HG02852 (cell line): Measurements from ENCODE around the gene DDIT4.
"Not testable (repeated sequence)": the region's sequence is repeated elsewhere in the genome, so short reads cannot be mapped to it uniquely, and the experiment has no call there.

ENCODE experiments used
- ATAC-seq: cut with Tn5 transposase; IDR thresholded peaks from one replicate; pipeline ENCODE4 v1.9.1; 2021; ENCODE audit warnings: mild to moderate bottlenecking, moderate library complexity; ENCODE audit not compliant: unreplicated experiment

Gene DDIT4, protein sequence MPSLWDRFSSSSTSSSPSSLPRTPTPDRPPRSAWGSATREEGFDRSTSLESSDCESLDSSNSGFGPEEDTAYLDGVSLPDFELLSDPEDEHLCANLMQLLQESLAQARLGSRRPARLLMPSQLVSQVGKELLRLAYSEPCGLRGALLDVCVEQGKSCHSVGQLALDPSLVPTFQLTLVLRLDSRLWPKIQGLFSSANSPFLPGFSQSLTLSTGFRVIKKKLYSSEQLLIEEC

DNA sequence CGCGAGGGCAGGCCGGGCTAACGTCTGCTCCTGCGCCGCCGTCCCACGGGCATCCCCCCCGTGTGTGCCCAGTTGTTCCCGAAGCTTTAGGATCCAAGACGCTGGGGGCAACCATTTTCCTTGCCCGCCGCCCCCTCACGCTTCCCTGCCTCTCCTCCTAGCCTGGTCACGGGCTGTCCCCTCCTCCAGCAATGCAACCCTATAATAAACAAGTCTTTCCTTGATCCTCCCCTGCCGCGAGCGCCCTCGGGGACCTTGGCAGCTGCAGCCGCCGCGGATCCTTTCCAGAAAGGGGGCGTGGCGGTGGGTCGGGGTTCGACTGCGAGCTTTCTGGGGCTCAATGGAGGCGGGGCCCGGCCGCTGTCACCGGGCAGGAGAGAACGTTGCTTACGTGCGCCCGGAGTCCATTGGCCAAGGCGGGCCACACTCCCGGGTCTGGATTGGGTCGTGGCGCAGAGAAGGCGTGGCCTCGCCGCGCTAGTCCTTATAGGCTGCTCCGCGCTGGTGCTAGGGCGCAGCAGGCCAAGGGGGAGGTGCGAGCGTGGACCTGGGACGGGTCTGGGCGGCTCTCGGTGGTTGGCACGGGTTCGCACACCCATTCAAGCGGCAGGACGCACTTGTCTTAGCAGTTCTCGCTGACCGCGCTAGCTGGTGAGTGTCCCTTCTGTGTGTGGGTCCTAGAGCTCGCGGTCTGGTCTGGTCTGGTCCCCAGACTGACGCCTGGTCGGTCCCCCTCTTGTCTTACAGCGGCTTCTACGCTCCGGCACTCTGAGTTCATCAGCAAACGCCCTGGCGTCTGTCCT is at the start of gene DDIT4:
Gene DDIT4, plus strand, starts transcription at position 515 of the 803 bp plus-strand sequence. CDS start 293 bp downstream, outside the sequence.
- peak; percentile 87 for ATAC-seq

DNA sequence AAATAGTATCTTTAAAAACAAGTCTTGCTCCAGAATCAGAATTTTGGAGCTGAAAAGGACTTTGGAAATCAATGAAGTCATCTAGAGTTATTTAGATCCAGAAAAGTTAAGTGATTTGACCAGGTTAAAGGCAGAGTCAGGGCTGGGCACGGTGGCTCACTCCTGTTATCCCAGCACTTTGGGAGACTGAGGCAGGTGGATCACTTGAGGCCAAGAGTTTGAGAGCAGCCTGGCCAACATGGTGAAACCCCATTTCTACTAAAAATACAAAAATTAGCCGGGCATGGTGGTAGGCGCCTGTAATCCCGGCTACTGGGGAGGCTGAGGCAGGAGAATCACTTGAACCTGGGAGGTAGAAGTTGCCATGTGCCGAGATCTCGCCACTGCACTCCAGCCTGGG is 49.5 kb upstream of the DDIT4 start:
- not testable (repeated sequence) for ATAC-seq

DNA sequence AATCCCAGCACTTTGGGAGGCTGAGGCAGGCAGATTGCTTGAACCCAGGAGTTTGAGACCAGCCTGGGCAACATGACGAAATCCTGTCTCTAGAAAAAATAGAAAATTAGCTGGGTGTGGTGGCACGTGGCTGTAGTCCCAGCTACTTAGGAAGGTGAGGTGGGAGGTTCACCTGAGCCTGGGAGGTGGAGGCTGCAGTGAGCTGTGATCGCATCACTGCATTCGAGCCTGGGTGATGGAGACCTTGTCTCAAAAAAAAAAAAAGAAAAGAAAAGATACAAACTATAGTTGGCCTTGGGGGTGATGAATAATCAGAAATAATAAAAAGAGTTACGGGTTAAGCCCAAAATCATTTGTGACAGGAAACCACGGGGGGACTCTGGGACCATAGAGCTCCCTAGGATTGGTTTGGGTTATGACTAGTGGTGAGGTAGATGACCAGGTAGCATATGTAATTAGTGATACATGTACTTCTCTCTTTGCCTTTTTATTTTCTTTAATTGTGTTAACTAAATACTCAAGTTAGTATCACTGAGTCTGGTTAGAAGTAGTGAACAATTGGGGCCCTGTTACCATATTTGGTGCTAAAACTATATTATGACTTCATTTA is 47.2 kb upstream of the DDIT4 start:
- no peak for ATAC-seq

DNA sequence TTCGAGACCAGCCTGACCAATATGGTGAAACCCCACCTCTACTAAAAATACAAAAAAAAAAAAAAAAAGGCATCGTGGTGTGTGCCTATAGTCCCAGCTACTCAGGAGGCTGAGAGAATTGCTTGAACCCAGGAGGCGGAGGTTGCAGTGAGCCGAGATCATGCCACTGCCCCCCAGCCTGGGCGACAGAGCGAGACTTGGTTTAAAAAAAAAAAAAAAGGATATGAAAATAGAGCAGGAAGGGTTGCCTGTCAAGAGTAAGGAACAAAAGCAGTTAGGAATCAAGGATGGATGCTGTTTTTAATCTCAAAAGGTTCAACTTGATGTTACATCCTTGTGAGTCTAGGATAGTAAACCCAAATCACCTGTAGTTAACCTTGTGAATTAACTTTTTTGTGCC is 45.9 kb upstream of the DDIT4 start:
- ATAC-seq, result no peak

DNA sequence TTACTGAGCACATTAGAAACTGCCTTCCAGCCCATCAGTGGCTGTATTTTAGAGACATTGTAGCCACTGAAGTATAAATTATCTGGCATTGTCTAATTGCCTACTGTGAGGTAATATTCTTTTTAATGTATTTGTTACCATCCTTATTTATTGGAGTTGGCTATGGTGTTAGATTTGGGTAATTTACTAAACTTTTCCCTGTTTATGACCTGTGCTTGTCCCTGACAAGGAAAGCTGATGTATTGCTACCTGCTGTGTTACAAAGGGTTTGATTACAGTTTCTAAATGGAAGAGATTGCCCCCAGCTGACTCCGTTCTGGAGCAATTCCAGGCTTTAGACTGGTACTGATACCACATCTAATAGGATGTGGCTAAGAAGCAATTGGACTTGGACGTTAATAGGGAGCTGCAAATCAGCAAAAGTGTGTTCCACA is 45.4 kb upstream of the DDIT4 start:
- no peak for ATAC-seq

DNA sequence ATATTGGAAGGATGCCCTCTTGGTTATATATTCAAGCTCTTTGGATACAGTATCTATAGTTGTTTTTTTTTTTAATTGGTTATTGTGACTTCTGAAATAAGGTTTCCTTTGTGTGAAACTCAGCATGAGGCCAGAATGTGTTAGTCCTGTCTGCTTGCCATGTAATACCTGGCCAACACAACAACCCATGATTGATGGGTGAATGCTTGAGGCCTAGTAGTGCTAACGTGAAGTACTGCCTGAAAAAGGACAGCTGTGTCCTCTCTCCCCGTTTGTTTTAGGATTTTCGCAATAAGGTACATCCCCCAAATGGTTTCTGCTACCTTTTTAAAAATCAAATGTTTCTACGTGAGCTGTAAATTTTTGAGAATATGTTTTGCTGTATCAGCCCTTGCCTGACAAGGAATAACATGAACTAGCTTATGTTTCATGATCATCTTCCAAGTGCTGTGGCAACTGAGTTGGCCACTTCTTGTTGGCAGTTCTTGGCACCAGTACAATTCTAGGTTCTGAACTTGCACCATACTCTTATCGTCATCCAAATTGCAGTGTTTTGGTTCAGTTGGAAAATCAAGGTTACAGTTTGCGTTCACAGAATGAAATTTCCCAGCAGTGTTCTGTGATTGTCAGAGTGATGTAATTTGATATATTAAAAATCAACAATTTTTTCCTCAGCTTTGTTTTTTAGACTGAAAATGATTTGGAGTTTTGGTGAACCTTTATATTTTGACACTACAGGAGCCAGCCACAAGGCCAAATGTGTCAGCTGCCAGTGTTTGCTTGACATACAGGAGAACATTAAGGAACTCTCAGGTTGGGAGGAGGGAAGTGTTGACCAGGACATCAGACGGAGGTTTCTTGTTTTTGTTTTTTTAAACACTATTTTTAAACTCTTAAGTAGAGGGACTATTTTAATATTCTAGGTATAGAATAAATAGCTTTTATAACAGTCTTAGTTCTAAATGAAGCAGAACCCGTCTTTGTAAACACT is 44.2 kb upstream of the DDIT4 start:
- no peak for ATAC-seq

DNA sequence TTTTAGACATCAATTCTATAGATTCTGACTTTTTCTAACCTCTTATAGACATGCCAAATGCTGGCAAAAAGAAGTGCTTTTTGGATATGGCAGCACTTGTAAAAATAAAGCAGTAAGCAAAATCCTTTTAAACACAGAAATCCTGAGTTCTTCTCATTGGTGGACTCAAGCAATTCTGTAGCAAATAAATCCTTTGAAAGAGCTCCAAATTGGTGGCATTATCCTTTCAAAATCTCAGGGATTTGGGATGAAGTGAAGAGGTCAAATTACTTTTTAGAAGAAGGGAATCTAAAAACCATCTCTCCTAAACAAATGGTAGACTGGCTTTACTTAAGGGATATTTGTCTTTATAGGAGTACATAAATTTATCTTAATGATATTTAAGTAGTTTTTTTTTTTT is 40.1 kb upstream of the DDIT4 start:
- no peak for ATAC-seq

DNA sequence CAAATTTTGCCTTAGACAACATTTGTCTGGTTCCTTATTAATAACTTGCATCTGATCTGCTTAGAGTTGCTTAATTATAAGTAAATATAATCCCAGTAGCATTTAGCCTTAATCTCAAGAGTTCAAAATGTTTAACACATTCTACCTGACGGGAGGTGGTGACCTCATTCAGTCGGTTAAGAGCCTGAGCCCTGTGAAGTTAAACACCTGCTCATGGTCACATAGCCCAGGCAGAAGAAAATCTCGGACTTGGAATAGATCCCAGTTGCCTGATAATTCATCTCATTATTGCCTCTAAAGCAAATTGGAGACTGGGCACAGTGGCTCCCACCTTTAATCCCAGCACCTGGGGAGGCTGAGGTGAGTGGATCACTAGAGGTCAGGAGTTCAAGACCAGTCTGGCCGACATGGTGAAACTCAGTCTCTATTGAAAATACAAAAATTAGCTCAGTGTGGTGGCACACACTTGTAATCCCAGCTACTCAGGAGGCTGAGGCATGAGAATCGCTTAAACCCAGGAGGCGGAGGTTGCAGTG is 39.1 kb upstream of the DDIT4 start:
- ATAC-seq, result no peak

DNA sequence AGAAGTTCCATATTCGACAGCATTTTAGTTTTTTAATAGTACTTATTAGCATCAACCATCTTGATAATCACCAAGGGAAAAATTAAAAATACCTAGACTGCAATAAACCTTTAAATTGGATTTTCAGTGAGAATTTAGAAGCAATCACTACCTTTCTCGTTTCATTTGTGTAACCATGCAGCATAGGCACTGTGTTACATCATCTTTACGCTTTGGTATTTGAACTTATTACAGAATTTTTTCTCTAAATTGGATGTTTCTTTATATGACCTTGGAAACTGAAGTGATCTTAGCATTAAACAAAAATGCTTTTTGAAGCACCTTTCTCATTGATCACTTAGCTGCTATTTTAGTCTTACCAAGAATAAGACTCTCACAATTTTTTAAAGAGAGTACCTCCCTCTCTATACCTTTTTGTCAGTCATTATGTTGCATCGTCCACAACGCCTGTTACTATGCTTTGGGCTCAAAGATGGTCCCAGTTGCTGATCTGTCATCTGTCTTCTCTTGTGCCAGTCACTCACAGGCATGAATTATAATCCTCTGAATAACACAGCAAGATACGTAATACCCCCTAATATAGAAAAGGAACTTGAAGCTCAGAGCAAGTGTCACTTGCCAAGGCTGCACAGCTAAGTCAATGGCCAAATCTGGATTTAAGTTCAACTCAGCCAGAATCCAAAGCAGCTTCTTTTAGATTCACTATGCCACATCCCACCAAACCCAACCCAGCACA is 38.0 kb upstream of the DDIT4 start:
- no peak for ATAC-seq

DNA sequence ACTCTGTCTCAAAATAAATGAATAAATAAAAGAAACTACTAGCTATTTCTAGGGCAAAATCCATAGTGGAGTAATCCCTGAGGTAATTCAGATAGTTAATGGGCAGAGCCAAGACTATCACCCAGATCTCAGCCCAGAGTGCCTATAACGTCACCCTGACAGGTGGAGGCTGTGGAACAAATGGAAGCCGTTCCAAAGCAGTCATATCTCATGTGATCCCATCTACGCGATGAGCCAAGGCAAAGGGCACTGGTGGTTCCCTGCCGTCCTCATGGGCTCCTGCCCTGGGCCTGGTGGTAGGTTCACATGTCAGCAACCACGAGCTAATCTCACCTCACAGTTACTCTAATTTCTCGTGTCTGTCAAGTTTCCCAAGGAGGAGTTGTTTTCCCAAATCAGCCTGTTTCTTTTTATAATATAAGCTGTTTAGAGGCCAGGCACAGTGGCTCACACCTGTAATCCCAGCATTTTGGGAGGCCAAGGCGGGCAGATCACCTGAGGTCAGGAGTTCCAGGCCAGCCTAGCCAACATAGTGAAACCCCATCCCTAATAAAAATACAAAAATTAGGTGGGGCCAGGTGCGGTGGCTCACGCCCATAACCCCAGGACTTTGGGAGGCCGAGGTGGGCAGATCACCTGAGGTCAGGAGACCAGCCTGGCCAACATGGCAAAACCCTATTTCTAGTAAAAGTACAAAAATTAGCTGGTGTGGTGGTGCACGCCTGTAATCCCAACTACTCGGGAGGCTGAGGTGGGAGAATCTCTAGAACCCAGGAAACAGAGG is 35.1 kb upstream of the DDIT4 start:
- ATAC-seq, result no peak

DNA sequence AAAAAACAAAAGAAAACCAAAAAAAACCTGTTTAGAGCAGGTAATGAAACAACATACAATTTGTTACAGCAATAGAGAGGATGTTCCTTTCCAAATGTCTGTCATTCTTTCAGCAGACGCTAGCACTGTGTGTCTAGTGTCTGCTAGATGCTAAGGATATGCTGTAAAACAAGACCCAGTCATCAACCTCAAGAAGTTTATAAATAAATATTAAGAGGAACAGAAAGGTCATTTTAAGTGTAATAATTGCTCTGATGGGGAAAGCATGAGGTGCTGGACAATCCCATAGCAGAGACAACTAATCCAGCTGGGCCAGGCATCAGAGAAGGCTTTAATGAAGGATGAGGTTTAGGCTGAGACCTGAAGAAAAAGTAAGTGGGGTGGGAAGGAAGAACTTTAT is 34.3 kb upstream of the DDIT4 start:
- no peak for ATAC-seq

DNA sequence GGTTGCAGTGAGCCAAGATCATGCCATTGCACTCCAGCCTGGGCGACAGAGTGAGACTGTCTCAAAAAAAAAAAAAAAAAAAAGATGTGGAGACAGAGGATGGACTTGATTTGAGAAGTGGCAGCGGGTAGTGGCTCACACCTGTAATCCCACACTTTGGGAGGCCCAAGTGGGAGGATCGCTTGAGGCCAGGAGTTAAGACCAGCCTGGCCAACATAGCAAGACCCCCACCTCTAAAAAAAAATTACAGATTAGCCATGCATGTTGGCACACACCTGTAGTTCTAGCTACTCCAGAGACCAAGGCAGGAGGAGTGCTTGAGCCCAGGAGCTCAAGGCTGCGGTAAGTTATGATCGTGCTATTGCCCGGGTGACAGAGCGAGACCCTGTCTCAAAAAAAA is 33.4 kb upstream of the DDIT4 start:
- no peak for ATAC-seq

DNA sequence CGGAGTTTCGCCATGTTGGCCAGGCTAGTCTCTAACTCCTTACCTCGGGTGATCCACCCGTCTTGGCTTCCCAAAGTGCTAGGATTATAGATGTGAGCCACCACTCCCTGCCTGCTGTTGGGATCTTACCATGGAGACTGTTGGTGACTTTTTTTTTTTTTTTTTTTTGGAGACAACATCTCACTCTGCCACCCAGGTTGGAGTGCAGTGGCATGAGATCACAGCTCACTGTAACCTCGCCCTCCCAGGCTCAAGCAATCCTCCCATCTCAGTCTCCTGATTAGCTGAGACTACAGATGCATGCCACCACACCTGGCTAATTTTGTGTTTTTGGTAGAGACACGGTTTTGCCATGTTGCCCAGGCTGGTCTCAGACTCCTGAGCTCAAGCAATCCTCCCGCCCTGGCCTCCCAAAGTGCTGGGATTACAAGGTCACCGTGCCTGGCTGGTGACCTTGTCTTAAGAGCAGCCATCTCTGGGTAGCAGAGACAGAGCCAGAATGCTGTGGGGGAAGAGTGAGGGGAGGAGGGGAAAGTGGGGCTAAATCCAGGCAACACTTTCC is 32.0 kb upstream of the DDIT4 start:
- no peak for ATAC-seq

DNA sequence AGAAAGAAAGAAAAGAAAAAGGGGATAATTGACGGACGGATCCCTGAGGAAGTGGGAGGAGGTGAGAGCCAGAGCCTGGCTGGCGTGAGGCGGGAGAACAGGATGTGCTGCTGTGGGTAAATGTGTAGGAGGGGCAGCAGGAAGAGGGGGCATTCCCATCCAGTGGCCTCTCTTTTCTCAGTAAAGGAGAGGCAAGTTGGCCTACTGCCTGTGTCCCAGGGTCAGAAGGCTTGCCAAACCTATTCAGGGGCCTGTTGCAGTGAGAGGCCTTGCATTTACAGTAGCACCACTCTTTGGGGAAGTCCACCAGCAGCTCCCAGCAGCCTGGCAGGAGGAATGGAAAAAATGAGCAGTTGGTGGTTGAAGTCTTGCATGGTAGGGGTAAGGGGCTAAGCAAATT is 31.0 kb upstream of the DDIT4 start:
- no peak for ATAC-seq

DNA sequence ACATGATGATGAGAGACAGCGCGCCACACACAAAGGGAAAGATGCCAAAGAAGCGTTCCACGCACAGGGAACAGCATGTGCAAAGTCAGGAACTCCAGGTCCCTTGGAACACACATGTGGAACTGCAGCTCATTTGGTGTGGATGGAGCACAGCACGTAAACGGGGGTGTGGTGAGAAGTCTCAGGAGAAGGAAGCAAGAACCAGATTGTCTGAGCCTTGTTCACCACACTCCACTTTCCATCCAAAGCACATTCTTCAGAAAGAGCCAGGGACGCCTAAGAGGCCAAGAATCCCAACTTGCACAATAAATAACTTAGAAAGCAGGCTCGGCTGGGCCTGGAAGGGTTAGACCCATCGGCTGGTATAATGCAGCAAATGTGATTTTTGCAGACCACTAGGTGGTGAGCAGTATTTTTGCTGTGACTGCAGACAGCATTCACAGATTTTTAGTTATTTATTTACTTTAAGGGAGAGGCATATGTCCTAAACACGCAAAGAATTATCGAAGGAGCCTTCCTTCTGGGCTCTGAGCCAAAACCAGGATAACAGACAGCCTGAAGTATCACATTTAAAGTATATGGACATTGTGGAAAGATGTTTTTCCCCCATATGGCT is 29.8 kb upstream of the DDIT4 start:
- ATAC-seq, result no peak

DNA sequence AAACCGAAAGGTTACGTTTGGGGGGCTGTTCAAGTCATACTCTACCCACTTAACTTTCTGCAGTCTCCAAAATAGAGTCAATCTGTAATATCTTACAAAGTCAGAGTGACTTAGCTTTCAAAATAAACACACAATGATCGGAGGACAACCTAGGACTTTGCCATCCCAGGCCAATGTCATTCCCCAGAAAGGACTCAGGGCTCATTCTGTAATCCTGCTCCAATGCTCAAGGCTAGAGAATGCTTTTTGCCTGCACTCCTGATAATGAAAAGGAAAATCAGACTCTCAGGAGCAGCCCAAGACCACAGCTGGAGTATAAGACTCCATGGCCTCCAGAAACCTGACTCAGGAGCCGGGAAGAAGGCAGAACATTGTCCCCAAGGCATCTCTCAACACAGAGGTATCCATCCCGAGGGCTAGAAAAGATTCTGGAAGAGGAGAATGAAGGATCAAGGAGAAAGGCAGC is 29.1 kb upstream of the DDIT4 start:
- no peak for ATAC-seq

DNA sequence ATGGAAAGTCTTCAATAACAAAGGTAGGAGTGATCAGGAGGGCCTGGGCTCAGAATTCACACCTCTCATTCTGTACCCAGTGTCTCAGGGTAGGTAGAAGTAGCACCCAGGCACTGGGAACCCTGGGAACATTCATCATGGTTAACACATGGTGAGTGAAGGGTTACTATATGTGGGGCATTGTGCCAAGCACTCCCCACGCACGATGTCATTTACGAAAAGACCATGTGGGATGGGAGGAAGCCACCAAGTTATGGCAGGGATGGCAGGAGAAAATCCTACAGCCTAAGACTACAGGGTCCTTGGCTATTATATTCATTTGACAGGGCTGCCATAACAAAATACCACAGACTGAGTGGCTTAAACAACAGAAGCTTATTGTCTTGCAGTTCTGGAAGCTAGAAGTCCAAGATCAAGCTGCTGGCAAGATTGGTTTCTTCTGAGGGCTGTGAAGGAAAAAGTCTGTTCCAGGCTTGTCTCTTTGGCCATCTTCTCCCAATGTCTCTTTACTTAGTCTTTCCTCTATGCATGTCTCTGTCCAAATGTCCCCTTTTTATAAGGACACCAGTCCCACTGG is 27.7 kb upstream of the DDIT4 start:
- no peak for ATAC-seq
